A673 (cell line): ENCODE results near the gene ITPRIPL2. TPM values are rescaled to one million over a fixed set of nuclear protein-coding genes. Genes with fewer than 3 reads are reported as not detected.
A peak's percentile ranks its signal among the peaks of the same experiment; 100 is the strongest.

ENCODE experiments used
- BruUV-seq: library from RNA; stranded (reverse); fragments of 400-500 nt; replicated peaks from 2 replicates; lab custom pipeline; 2021; lab: Mats Ljungman, UMichigan
- CTCF ChIA-PET: fragments of 300-600 bp; sonication (Branson Sonifier 250); formaldehyde crosslinking; loops from one replicate; lab custom pipeline; 2022; ENCODE audit warnings: antibody characterized with exemption; lab: Charles Lee
- POLR2A ChIA-PET: fragments of 300-600 bp; sonication (Branson Sonifier 250); formaldehyde crosslinking; loops from one replicate; lab custom pipeline; 2022; ENCODE audit warnings: antibody characterized with exemption; ENCODE audit not compliant: low non-redundant PET; lab: Charles Lee
- DNase-seq: peaks from one replicate; pipeline ENCODE4 v3.0.0-alpha.2; 2015; ENCODE audit warnings: low spot score
- H3K27ac ChIP-seq: fragments of 200-600 bp; sonication (generic); 2 replicates; pipeline ENCODE4 v1.5.1; 2016; ENCODE audit warnings: mixed run types, low read depth, mild to moderate bottlenecking, mixed read lengths, antibody characterized with exemption, low read length; ENCODE audit not compliant: poor library complexity, severe bottlenecking
- H3K27me3 ChIP-seq: fragments of 200-600 bp; sonication (generic); replicated peaks from 2 replicates; pipeline ENCODE4 v1.6.1; 2017; ENCODE audit warnings: mixed run types, low read depth, mild to moderate bottlenecking, mixed read lengths, antibody characterized with exemption, low read length; ENCODE audit not compliant: insufficient read depth, poor library complexity
- H3K36me3 ChIP-seq: fragments of 200-600 bp; sonication (generic); 2 replicates; pipeline ENCODE4 v1.6.1; 2016; ENCODE audit warnings: mixed run types, mild to moderate bottlenecking, mixed read lengths, antibody characterized with exemption, low read length; ENCODE audit not compliant: insufficient read depth, poor library complexity, severe bottlenecking
- H3K4me1 ChIP-seq: fragments of 200-600 bp; sonication (generic); 2 replicates; pipeline ENCODE4 v1.6.1; 2017; ENCODE audit warnings: mixed run types, mild to moderate bottlenecking, mixed read lengths, antibody characterized with exemption, low read length; ENCODE audit not compliant: insufficient read depth, poor library complexity, severe bottlenecking
- H3K4me3 ChIP-seq: fragments of 200-600 bp; sonication (generic); 2 replicates; pipeline ENCODE4 v1.5.1; 2016; ENCODE audit warnings: low read depth, mixed run types, mild to moderate bottlenecking, mixed read lengths, low read length; ENCODE audit not compliant: poor library complexity, severe bottlenecking
- H3K9me3 ChIP-seq: fragments of 200-600 bp; sonication (generic); 2 replicates; pipeline ENCODE4 v1.6.1; 2016; ENCODE audit warnings: mixed run types, low read depth, mild to moderate bottlenecking, mixed read lengths, antibody characterized with exemption, low read length; ENCODE audit not compliant: poor library complexity, severe bottlenecking
- EZH2 ChIP-seq: fragments of 200-600 bp; sonication (generic); IDR thresholded peaks from 2 replicates; pipeline ENCODE4 v1.6.1; 2017; ENCODE audit warnings: borderline replicate concordance, low read depth, mild to moderate bottlenecking, mixed read lengths, antibody characterized with exemption, low read length; ENCODE audit not compliant: poor library complexity, severe bottlenecking
- intact Hi-C: fragments of 100-400 bp; cut with micrococcal nuclease; formaldehyde crosslinking; loops from one replicate; pipeline ENCODE4 v1.10.0; 2022; ENCODE audit not compliant: unreplicated experiment
- total RNA-seq: library from RNA; stranded (reverse); gene quantifications from 2 replicates; pipeline ENCODE4 v1.2.3, GENCODE V29; 2021
- TF ChIP-seq, protein P1 (sequence below): fragments of 300-800, 200-600 bp; sonication (generic); conservative IDR thresholded peaks from 2 replicates; pipeline ENCODE4 v1.5.1; 2017; ENCODE audit warnings: low read depth, mild to moderate bottlenecking, antibody characterized with exemption, low read length, moderate library complexity, mixed read lengths

Gene ITPRIPL2
- total RNA-seq, 1 experiment from 2014 or later, result 20.2 TPM

DNA sequence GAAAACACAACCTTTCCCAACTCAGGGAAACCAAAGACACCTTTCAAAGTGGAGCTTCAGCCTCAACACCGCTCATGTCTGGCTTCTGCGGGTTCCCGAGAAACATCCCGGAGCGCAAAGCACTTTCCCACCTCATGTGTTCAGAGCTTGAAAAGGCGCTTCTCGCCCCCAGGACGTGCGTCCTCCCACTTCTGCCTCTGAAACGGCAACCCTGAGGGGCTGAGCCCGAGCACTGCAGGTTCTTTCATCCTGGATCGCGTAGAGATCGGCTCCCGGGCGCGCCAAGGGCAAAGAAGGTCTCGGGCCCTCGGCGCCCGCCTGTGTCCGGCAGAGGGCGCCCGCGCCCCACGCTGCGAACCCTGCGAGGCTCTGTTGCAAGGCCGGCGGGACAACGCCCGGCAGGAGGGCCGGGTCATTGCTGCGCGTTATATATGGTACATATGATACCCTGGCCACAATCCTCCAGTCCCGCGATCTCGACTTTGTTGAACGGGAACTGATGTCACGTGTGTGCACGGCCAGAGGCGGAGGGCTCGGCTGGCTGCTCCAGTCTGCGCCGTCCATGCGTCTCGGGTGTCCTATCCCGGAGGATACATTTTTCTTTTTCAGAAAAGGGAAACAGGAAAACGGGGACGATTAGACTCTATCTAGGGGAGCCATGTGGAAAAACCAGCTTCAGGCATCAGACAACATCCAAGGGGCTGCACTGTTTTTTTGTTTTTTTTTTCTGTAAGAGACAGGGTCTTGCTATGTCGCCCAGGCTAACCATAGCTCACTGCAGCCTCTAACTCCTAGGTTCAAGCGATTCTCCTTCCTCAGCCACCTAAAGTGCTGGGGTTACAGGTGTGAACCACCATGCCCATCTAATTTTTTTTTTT lies 27.2 kb upstream of the ITPRIPL2 start:
- peaks cover 5% of the 10 kb centered on the region for H3K4me1 ChIP-seq
- CTCF ChIA-PET, result interaction anchor here (0.6 to 1.6 kb wide), 8 partner anchors 16 to 490 kb away, joined by 3 to 22 read pairs (median 6); partner anchors contain the start of gene TMC7
- peak; percentile 88 for DNase-seq
- BruUV-seq, result no TSS peak
- H3K9me3 ChIP-seq, result no peaks in the 10 kb centered on the region
- TF ChIP-seq EZH2, result no peak
- TF ChIP-seq, protein P1, sequence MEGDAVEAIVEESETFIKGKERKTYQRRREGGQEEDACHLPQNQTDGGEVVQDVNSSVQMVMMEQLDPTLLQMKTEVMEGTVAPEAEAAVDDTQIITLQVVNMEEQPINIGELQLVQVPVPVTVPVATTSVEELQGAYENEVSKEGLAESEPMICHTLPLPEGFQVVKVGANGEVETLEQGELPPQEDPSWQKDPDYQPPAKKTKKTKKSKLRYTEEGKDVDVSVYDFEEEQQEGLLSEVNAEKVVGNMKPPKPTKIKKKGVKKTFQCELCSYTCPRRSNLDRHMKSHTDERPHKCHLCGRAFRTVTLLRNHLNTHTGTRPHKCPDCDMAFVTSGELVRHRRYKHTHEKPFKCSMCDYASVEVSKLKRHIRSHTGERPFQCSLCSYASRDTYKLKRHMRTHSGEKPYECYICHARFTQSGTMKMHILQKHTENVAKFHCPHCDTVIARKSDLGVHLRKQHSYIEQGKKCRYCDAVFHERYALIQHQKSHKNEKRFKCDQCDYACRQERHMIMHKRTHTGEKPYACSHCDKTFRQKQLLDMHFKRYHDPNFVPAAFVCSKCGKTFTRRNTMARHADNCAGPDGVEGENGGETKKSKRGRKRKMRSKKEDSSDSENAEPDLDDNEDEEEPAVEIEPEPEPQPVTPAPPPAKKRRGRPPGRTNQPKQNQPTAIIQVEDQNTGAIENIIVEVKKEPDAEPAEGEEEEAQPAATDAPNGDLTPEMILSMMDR, result peak; percentile 99
- peak overlapping the region; percentile 41 for H3K4me3 ChIP-seq
- H3K36me3 ChIP-seq, result no peaks in the 10 kb centered on the region
- no peak overlapping the region for H3K27ac ChIP-seq
- POLR2A ChIA-PET, result interaction anchor here (0.5 to 0.7 kb wide), 2 partner anchors 27 to 329 kb away, joined by 3 to 12 read pairs; no protein-coding TSS in a partner anchor
- no peaks in the 10 kb centered on the region for H3K27me3 ChIP-seq
- intact Hi-C loops, result loop anchor here (1.0 kb wide), 5 partner anchors 57 to 416 kb away; no protein-coding TSS in a partner anchor

DNA sequence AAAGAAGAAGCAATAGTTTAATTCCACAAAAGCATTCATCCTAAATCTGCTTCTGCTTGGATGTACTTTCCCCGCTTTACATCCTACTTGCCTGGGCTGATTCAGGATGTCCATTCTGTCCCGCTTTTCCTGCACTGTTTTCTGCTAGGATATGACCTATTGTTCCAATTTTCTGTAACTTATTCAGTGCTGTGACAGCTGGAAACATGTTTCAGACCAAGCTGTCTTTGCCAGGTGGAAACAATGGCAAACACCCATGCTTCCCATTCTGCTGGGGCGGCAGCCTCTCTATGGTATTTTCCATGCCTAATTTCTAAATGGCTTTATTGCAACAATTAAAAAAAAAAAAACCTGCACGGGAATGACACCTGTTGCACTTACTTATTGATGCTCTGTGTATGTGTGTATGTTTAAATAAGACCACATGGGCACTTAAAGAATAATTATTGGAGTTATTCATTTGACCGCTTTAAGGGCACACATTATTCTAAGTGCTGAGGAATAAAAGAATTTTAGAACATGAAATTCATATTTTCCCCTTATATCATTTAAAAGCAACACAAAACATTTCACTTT lies 25.3 kb upstream of the ITPRIPL2 start:
- intact Hi-C loops, result no loop called here
- POLR2A ChIA-PET, result interaction anchor here (0.6 kb wide), 1 partner anchor 382 kb away, joined by 8 read pairs; no protein-coding TSS in a partner anchor
- Histone ChIP-seq H3K9me3 (no peaks in the 10 kb centered on the region), H3K27ac (no peak overlapping the region), H3K36me3 (no peaks in the 10 kb centered on the region), H3K4me3 (no peak overlapping the region), H3K27me3 (no peaks in the 10 kb centered on the region), H3K4me1 (peaks cover 5% of the 10 kb centered on the region)
- TF ChIP-seq, protein P1, result no peak
- TF ChIP-seq EZH2, result no peak
- no peak for DNase-seq
- no TSS peak for BruUV-seq
- CTCF ChIA-PET, result no interaction called here

DNA sequence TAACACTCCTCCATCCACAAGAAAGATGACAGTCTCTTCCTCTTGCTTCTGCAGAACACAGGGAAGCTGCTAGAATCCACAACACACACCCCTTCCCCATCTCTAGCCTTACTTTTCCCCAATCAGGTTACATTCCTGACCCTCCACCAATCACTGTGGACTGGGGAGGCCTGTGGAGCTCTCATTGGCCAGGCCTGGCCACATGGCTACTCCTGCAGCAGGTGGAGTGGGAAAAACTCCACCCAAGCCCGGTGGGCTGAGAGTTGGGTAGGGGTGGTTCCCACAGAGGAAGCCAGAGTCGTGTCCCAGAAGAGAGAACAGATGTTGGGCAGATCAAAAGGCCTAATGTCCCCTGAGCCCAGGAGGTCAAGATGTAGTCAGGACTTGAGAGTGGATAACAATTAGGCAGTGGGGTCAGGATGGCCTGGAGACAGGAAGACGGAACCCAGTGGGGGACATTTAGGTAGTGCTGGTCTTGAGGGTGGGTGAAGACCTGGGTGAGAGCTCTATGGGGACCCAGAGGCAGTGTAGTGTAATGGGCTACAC lies 24.3 kb upstream of the ITPRIPL2 start:
- CTCF ChIA-PET, result interaction anchor here (0.7 kb wide), 1 partner anchor 848 kb away, joined by 10 read pairs; no protein-coding TSS in a partner anchor
- Histone ChIP-seq H3K36me3 (no peaks in the 10 kb centered on the region), H3K4me1 (peaks cover 5% of the 10 kb centered on the region), H3K9me3 (no peaks in the 10 kb centered on the region), H3K27me3 (no peaks in the 10 kb centered on the region), H3K27ac (no peak overlapping the region), H3K4me3 (no peak overlapping the region)
- intact Hi-C loops, result no loop called here
- BruUV-seq, result no TSS peak
- no peak for DNase-seq
- POLR2A ChIA-PET, result no interaction called here
- TF ChIP-seq EZH2, result no peak
